DND-41 (cell line): ENCODE results near the gene PLEKHD1.

ENCODE experiments used
- CTCF ChIP-seq: IDR thresholded peaks from 2 replicates; pipeline ENCODE4 v1.5.1; 2012; ENCODE audit warnings: borderline replicate concordance, low read length, moderate library complexity, mild to moderate bottlenecking; ENCODE audit not compliant: poor library complexity, severe bottlenecking; ENCODE audit errors: extremely low read depth
- EZH2 ChIP-seq: IDR thresholded peaks from 3 replicates; pipeline ENCODE4 v1.6.1; 2012; ENCODE audit warnings: borderline replicate concordance, low read depth, mild to moderate bottlenecking, moderate library complexity, low read length, inconsistent platforms; ENCODE audit not compliant: severe bottlenecking

GRCh38 chr14:69449216-69449615, 35.3 kb upstream of the PLEKHD1 start:
- no peak for TF ChIP-seq CTCF
- no peak for TF ChIP-seq EZH2
